ENCODE results near the gene NDUFAF3. TPM values are rescaled to one million over a fixed set of nuclear protein-coding genes. Genes with fewer than 3 reads are reported as not detected.

NDUFAF3 gene
- polyA plus RNA-seq, 3 donors = 42.1 to 93.4 (median 88.8) TPM

DNA sequence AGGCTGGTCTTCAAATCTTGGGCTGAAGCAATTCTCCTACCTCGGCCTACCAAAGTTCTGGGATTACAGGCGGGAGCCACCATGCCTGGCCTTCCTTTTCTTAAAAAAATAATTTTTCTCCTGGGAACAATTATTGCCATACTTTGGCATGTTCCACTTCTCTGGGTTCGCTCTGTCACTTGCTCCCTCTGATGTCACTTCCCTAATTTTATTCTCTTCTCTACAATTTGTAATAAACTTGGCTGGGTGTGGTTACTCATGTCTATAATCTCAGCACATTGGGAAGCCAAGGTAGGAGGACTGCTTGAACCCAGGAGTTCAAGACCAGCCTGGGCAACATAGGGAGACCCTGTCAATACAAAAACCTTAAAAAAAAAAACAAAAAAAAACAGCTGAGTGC is 13.4 kb downstream of the NDUFAF3 start:
- H3K4me3 ChIP-seq (replicated peaks in 1 of 3; ENCODE audit: low read depth in 2 of 3, low read length in 3 of 3) = no peak overlapping the region
- peaks cover 57 to 79% of the 10 kb centered on the region in 2 donors for H3K36me3 ChIP-seq (replicated peaks in 1 of 2; ENCODE audit: control insufficient read depth in 1 of 2, insufficient read depth in 2 of 2, low read length in 2 of 2)
- intact Hi-C loops (cut with micrococcal nuclease) = no loop called here
- Mint-ChIP-seq H3K27ac (peak overlapping the region; percentile 80 to 92 (median 82)), H3K27me3 (ENCODE audit: low read depth in 3 of 3) (no peaks in the 10 kb centered on the region), H3K4me1 (peaks cover 15% of the 10 kb centered on the region), H3K36me3 (peaks cover 60 to 98% of the 10 kb centered on the region in 2 donors), H3K4me3 (no peak overlapping the region), H3K9me3 (no peaks in the 10 kb centered on the region)
- DNase-seq = peak; percentile 34 to 57 (median 43)
- peaks cover 11 to 12% of the 10 kb centered on the region in 2 donors for H3K4me1 ChIP-seq (ENCODE audit: control insufficient read depth in 1 of 2, insufficient read depth in 2 of 2, low read length in 2 of 2)
- no peaks in the 10 kb centered on the region for H3K27me3 ChIP-seq (ENCODE audit: control insufficient read depth in 2 of 2, insufficient read depth in 2 of 2, low read length in 2 of 2)
- H3K9ac ChIP-seq (ENCODE audit: insufficient read depth, low read length, poor library complexity, severe bottlenecking) = no peak overlapping the region
- no peaks in the 10 kb centered on the region for H3K9me3 ChIP-seq (replicated peaks in 1 of 2; ENCODE audit: control insufficient read depth in 1 of 2, insufficient read depth in 1 of 2, low read length in 2 of 2)
- no peaks in the 10 kb centered on the region for H3K79me2 ChIP-seq (ENCODE audit: insufficient read depth, low read length)
- no peak overlapping the region for H3K4me2 ChIP-seq (replicated peaks; ENCODE audit: extremely low read depth, low read length, poor library complexity, severe bottlenecking)
- TF ChIP-seq CTCF (IDR thresholded peaks at IDR 0.05) = no peak
- WGBS (ENCODE audit: insufficient coverage) = 100% methylated on average over 2 of the region's 3 CpGs
- peak overlapping the region; percentile 27 to 68 for H3K27ac ChIP-seq (ENCODE audit: low read depth in 1 of 2, low read length in 2 of 2)
- no peak overlapping the region for H2AFZ ChIP-seq (ENCODE audit: insufficient read depth, low read depth, low read length, poor library complexity, severe bottlenecking)
- no peaks in the 10 kb centered on the region for H4K20me1 ChIP-seq (ENCODE audit: insufficient read depth, low read length)

DNA sequence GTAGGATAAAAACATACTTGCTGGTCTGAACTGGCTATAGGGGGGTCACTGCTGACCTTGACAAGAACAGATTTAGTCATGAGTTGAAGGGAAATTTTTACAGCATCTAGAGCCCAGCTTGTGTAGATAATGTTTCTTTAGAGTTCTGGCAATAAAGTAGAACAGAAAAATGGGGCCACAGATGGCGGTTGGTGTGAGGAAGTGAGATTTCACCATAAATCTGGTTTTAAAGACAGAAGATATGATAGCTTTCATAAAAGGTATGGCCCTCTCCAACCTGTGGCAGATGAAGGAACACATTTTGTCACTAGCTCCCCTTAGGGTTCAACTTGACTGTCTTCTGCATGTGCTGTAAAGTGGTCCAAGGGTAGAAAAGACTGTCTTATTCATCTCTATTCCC is 31.6 kb downstream of the NDUFAF3 start:
- H4K20me1 ChIP-seq (ENCODE audit: insufficient read depth, low read length) = peaks cover 44% of the 10 kb centered on the region
- H3K36me3 Mint-ChIP-seq = peaks cover 59 to 82% of the 10 kb centered on the region in 2 donors
- H3K27ac Mint-ChIP-seq = no peak overlapping the region
- H3K9ac ChIP-seq (ENCODE audit: insufficient read depth, low read length, poor library complexity, severe bottlenecking) = no peak overlapping the region
- intact Hi-C loops (cut with micrococcal nuclease) = no loop called here
- H3K4me3 Mint-ChIP-seq = no peak overlapping the region
- no peak overlapping the region for H3K4me2 ChIP-seq (replicated peaks; ENCODE audit: extremely low read depth, low read length, poor library complexity, severe bottlenecking)
- no peaks in the 10 kb centered on the region for H3K27me3 ChIP-seq (ENCODE audit: control insufficient read depth in 2 of 2, insufficient read depth in 2 of 2, low read length in 2 of 2)
- no peaks in the 10 kb centered on the region for H3K4me1 Mint-ChIP-seq
- H3K27me3 Mint-ChIP-seq (ENCODE audit: low read depth in 3 of 3) = peaks cover 0 to 2% (median 0%) of the 10 kb centered on the region in 3 donors
- no peaks in the 10 kb centered on the region for H3K9me3 ChIP-seq (replicated peaks in 1 of 2; ENCODE audit: control insufficient read depth in 1 of 2, insufficient read depth in 1 of 2, low read length in 2 of 2)
- WGBS (ENCODE audit: insufficient coverage) = 20% methylated on average over 1 of the region's 1 CpG
- DNase-seq = no peak
- H3K79me2 ChIP-seq (ENCODE audit: insufficient read depth, low read length) = peaks cover 23% of the 10 kb centered on the region
- no peak for TF ChIP-seq CTCF (IDR thresholded peaks at IDR 0.05)
- no peak overlapping the region for H2AFZ ChIP-seq (ENCODE audit: insufficient read depth, low read depth, low read length, poor library complexity, severe bottlenecking)
- H3K4me1 ChIP-seq (ENCODE audit: control insufficient read depth in 1 of 2, insufficient read depth in 2 of 2, low read length in 2 of 2) = no peaks in the 10 kb centered on the region
- no peaks in the 10 kb centered on the region for H3K9me3 Mint-ChIP-seq
- H3K4me3 ChIP-seq (replicated peaks in 1 of 3; ENCODE audit: low read depth in 2 of 3, low read length in 3 of 3) = no peak overlapping the region
- H3K27ac ChIP-seq (ENCODE audit: low read depth in 1 of 2, low read length in 2 of 2) = no peak overlapping the region
- H3K36me3 ChIP-seq (replicated peaks in 1 of 2; ENCODE audit: control insufficient read depth in 1 of 2, insufficient read depth in 2 of 2, low read length in 2 of 2) = peaks cover 55 to 90% of the 10 kb centered on the region in 2 donors
